HG02885 (cell line): ENCODE data around the gene TUBB.
A peak's percentile ranks its signal among the peaks of the same experiment; 100 is the strongest.

Experiments used
- ATAC-seq: cut with Tn5 transposase; IDR thresholded peaks from one replicate; pipeline ENCODE4 v1.9.1; 2021; ENCODE audit warnings: mild to moderate bottlenecking; ENCODE audit not compliant: unreplicated experiment, poor library complexity

The TUBB gene

DNA sequence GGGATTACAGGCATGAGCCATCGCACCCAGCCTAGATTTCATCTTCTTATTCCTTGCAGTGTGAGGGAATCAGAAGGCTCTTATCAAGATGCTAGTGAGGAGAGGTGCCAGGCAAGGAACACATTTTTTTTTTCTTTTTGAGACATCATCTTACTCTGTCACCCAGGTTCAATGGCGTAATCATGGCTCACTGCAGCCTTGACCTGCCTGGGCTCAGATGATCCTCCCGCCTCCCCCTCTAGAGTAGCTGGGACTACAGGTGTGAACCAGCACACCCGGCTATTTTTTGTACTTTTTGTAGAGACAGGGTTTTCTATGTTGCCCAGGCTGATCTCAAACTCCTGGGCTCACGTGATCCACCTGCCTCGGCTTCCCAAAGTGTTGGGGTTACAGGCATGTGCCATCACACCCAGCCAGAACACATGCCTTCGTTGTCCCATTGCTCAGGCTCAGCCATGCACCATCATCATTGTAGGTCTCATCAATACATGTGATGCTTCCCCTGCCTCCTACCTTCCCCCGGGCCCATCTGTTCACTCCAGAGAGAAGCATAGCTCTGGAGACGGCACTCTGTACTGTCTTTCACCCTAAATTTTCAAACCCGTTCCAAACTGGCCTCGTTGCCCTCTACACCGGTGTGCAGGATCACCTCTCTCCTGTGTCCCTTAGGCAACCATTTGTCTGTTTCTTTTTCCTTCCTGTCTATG is 12.2 kb downstream of the TUBB start:
- no peak for ATAC-seq

DNA sequence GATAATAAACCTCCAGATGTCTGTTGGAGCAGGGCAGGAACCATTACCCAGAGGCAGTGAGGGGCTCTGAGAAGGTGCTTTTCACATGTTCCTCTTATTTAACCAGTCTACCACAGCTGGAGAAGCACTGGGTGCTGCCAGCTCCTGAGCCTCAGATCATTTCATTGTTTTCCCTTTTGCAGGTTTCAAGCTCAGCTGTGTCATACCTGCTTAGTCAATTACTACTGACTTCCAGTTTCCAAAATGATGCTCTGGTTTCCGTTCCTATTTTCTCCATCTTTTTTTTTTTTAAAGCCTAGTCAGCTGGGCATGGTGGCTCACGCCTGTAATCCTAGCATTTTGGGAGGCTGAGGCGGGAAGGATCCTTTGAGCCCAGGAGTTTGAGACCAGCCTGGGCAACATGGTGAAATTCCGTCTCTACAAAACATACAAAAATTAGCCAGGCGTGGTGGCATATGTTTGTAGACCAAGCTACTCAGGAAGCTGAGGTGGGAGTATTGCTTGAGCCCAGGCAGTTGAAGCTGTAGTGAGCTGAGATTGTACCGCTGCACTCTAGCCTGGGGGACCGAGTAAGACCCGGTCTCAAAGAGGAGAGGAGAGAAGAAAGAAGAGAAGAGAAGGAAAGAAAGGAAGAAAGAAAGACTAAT is 15.6 kb downstream of the TUBB start:
- no peak for ATAC-seq

GRCh38 chr6:30738532-30738931 is 18.4 kb downstream of the TUBB start:
- ATAC-seq, result no peak

DNA sequence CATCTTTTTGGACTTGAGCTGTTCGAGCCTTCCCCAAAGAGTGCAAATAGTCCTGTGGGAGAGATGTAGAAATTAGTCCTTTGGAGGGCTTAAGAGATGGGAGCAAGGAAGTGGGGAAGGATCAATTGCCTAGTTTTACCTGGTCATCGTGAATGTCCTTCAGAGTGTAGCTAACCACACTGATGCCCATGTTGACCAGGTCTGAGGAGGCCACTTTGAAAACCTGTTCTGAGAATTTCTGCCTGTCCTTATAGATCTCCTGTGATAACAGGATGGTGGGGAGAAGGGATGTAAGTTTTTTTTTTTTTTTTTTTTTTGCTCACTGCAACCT is 20.4 kb downstream of the TUBB start:
- no peak for ATAC-seq

DNA sequence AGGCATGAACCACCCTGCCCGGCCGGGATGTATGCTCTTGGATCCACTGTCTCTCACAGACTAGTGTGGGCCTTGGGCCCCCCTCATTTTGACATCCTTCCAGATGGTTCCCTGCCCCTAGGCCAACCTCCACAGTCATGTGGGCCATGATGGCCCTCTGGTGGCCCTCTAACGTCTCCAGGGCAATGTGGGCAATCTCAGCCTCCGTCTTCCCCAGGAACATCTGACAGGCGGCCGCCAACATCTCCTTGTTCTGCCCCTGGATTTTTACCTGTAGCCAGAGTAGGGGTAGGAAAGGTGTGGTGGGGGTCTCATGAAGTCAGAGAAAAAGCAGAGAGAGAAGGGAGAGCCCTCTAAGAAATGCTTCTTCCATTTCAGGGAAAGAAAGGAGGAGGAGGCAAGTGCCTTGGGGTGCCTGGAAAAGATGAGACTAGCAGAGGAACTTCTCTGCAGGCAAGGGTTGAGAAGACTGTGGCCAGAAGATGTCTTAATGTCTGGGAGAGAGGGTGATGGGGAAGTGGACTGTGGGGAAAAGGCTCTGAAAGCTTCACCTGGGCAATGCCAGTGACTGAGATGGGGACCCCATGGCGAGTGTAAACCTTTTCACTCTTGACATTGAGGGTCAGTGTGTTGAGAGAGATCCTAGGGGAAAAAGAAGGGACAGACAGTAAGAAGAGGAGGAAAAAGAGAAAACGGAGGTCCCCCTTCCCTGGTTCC is 21.1 kb downstream of the TUBB start:
- ATAC-seq, result no peak

DNA sequence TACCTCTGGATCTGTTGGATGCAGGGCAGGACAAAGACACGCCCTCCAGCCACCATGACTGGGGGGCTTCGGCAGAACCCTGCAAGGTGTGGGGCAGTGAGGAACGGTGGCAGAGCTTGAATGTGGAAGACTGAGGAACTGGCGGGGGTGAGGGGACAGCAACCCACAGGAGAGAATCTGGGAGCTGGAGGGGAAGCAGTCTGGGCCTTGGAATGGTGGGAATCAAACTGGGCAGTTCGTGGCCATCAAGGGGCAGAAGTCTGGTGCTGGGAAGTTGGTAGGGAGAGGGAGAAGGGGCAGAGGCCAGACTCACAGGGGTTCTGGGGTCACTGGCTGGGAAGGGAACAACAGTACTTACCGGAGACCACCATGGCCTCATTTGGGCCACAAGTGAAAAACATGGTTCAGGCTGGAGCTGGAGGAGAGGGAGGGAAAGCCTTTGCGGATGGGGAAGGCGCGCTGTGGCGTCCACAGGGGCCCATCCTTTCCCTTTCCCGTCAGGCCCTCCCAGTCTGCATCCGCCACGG is 21.7 kb downstream of the TUBB start:
- ATAC-seq, result no peak

GRCh38 chr6:30742316-30743098 is 22.4 kb downstream of the TUBB start, which contains the start of gene FLOT1:
FLOT1 (minus strand) TSS chr6:30742687; CDS start chr6:30742189, 498 bp downstream.
- ATAC-seq, result peak; percentile 78

- no peak for ATAC-seq
Measured at GRCh38 chr6:30743099-30744053, 23.2 kb downstream of the TUBB start.

GRCh38 chr6:30744054-30744805 is 24.1 kb downstream of the TUBB start, which contains the start of gene IER3:
IER3 (minus strand) TSS chr6:30744547; CDS start chr6:30744518, 29 bp downstream.
- ATAC-seq, result no peak

- no peak for ATAC-seq
Measured at GRCh38 chr6:30747300-30747687, 27.1 kb downstream of the TUBB start.

DNA sequence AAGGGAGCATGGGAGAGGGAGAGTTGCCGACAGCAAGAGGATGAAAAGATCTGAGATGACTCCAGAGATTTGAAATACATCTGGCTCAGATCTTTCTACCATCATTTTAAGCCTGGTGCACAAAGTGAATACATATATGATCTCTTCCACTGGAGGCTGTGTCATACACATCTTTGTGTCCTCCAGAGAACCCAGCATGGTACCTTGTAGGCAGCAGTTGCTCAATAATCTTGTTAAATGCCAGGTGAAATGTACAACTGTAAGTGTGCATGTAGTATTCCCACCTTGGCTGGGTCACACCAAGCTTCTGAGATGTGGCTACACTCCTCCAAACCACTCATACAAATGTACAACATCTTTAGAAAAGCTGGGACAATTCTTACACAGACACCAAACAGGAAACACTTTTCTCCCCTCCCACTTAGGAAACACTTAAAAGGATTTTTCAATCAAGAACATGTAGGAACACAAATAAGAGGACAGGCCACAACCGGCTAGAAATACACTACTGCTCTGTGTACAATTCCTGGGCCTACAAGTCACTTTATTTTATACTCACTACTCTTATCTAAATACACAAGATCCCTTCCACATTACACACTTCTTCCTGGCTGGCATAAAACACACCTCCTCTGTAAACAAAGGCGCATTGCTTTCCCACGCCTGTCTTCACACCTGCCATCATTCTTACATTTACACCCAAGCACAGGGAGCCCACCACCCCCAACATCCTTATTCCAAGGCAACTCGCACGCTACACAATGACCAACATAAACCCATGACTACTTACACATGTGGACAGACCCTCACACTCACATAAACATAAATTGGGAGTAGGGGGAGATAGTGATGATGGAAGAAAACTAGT is 28.0 kb downstream of the TUBB start:
- ATAC-seq, result no peak

GRCh38 chr6:30748851-30749540 is 28.8 kb downstream of the TUBB start:
- no peak for ATAC-seq

DNA sequence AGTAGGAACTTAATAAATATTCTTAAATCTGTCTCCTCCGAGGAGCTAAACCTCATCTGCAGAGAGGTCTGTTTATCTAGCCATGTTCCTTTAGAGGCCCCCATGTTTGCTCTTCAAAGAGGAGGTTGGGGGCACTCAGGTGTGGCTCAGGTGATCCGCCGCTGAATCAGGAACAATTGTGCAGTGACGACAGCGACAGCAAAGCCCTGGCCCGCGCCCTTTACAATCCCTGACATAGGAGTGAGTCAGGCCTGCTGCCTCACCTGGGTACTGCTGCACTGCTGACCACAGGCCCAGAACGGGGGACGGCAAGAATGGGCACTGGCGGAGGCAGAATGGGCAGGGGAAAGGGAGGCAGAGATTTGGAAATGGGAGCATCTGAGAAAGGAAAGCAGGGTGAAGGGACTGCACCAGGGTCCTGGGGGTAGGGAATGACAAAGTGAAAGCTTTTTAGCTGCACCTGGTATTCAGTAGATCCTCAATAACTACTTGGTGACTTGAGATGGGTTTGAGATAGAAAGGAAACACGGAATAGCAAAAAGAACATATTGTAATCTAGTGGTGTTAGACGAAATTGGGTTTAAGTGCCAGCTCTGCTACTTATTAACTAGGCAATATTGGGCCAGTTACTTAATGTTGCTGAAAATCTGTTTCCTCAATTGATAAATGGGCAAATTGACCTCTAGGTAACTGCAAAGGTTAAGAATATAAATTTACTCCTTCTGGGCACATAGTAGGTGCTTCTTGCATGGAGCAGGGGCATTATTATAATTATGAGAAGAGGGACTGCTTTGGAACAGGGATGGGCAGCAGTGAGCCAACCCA is 29.6 kb downstream of the TUBB start:
- ATAC-seq, result no peak

- ATAC-seq, result no peak
Measured at GRCh38 chr6:30750379-30750668, 30.2 kb downstream of the TUBB start.

- ATAC-seq, result no peak
Measured at GRCh38 chr6:30752157-30752927, 32.2 kb downstream of the TUBB start.

- ATAC-seq, result no peak
Measured at GRCh38 chr6:30754631-30755030, 34.5 kb downstream of the TUBB start.
